ENCODE data around the gene SLC26A2.

GRCh38 chr5:150026682-150027172 lies 66.2 kb downstream of the SLC26A2 start:
- TF ChIP-seq TAF1 (IDR thresholded peaks at IDR 0.05; ENCODE audit: low read depth, low read length): no peak
- no peak for TF ChIP-seq POLR2AphosphoS5 (IDR thresholded peaks at IDR 0.05; ENCODE audit: low read depth, low read length)
- TF ChIP-seq POLR2A (IDR thresholded peaks at IDR 0.05; ENCODE audit: control extremely low read depth in 1 of 2, low read depth in 2 of 2, low read length in 2 of 2): no peak
- no peak for TF ChIP-seq EP300 (IDR thresholded peaks at IDR 0.05; ENCODE audit: borderline replicate concordance in 1 of 2, low read depth in 2 of 2, low read length in 2 of 2)
